ENCODE measurements around the gene CDADC1. TPM values are rescaled to one million over a fixed set of nuclear protein-coding genes. Genes with fewer than 3 reads are reported as not detected.

Gene CDADC1
- total RNA-seq, 1 experiment from 2014 or later, result 7.6 TPM

DNA sequence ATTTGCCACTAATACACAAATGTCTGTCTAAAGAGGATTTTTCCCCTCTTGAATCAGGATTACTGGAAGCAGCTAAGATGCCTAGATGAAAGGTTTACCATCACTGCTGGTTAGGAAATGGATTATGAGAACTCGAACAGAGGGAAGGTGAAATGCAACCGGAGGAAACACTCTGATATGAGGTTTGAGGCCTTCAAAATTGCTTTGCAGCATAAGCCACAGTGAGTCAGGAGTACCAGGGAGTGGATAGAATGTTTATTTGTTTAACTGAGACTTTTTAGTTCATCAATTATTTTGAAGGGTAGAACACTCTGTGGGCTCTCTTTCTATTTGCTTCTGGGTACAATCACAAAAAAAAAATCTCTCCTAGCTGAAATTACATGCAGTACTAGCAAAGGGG is 18.1 kb downstream of the CDADC1 start:
- Histone ChIP-seq H3K4me3 (replicated peaks in 1 of 2; ENCODE audit: low read depth in 1 of 2, low read length in 2 of 2) (no peak overlapping the region), H3K4me1 (ENCODE audit: control insufficient read depth in 1 of 2, insufficient read depth in 2 of 2, low read length in 2 of 2) (no peaks in the 10 kb centered on the region), H3K36me3 (ENCODE audit: control insufficient read depth in 1 of 2, insufficient read depth in 2 of 2, low read length in 2 of 2) (peaks cover 0 to 7% of the 10 kb centered on the region in 2 experiments; a peak in 1 of 4 replicates), H2AFZ (ENCODE audit: low read depth, low read length, poor library complexity, severe bottlenecking) (no peak overlapping the region), H3K9ac (ENCODE audit: low read length) (no peak overlapping the region), H4K20me1 (ENCODE audit: insufficient read depth) (no peaks in the 10 kb centered on the region), H3K9me2 (ENCODE audit: insufficient read depth) (no peaks in the 10 kb centered on the region), H3K27me3 (ENCODE audit: insufficient read depth, low read length) (no peaks in the 10 kb centered on the region), H3K4me2 (ENCODE audit: low read length) (no peak overlapping the region), H3K9me3 (ENCODE audit: control insufficient read depth in 1 of 2, insufficient read depth in 1 of 2, low read depth in 1 of 2, low read length in 2 of 2) (no peaks in the 10 kb centered on the region), H3K27ac (ENCODE audit: low read depth, low read length) (no peak overlapping the region), H3K79me2 (ENCODE audit: insufficient read depth, low read length) (no peaks in the 10 kb centered on the region)
- ATAC-seq (no peak), DNase-seq (ENCODE audit: low read depth, low spot score) (no peak)
- TF ChIP-seq SP1 (IDR thresholded peaks at IDR 0.05; ENCODE audit: low read depth), result no peak
- no peak for TF ChIP-seq FOSL1 (IDR thresholded peaks at IDR 0.05; ENCODE audit: low read depth)
- TF ChIP-seq, protein P1, sequence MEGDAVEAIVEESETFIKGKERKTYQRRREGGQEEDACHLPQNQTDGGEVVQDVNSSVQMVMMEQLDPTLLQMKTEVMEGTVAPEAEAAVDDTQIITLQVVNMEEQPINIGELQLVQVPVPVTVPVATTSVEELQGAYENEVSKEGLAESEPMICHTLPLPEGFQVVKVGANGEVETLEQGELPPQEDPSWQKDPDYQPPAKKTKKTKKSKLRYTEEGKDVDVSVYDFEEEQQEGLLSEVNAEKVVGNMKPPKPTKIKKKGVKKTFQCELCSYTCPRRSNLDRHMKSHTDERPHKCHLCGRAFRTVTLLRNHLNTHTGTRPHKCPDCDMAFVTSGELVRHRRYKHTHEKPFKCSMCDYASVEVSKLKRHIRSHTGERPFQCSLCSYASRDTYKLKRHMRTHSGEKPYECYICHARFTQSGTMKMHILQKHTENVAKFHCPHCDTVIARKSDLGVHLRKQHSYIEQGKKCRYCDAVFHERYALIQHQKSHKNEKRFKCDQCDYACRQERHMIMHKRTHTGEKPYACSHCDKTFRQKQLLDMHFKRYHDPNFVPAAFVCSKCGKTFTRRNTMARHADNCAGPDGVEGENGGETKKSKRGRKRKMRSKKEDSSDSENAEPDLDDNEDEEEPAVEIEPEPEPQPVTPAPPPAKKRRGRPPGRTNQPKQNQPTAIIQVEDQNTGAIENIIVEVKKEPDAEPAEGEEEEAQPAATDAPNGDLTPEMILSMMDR (IDR thresholded peaks at IDR 0.05 in 2 of 3, conservative IDR thresholded peaks at IDR 0.05 in 1 of 3; ENCODE audit: borderline replicate concordance in 1 of 3, insufficient read depth in 1 of 3, low read depth in 2 of 3, low read length in 2 of 3), result no peak
- no peak for TF ChIP-seq EGR1 (IDR thresholded peaks at IDR 0.05; ENCODE audit: low read depth)
- TF ChIP-seq CEBPB (IDR thresholded peaks at IDR 0.05; ENCODE audit: low read depth), result no peak
- TF ChIP-seq POLR2AphosphoS5 (IDR thresholded peaks at IDR 0.05; ENCODE audit: low read depth, low read length), result no peak
- no peak for TF ChIP-seq YY1 (IDR thresholded peaks at IDR 0.05; ENCODE audit: extremely low read depth, insufficient replicate concordance, low read depth, low read length)
- TF ChIP-seq SRF (IDR thresholded peaks at IDR 0.05; ENCODE audit: low read depth), result no peak
- TF ChIP-seq ELF1 (IDR thresholded peaks at IDR 0.05; ENCODE audit: borderline replicate concordance, low read depth), result no peak
- no peak for TF ChIP-seq CBX3 (IDR thresholded peaks at IDR 0.05; ENCODE audit: low read depth)
- TF ChIP-seq, protein P2, sequence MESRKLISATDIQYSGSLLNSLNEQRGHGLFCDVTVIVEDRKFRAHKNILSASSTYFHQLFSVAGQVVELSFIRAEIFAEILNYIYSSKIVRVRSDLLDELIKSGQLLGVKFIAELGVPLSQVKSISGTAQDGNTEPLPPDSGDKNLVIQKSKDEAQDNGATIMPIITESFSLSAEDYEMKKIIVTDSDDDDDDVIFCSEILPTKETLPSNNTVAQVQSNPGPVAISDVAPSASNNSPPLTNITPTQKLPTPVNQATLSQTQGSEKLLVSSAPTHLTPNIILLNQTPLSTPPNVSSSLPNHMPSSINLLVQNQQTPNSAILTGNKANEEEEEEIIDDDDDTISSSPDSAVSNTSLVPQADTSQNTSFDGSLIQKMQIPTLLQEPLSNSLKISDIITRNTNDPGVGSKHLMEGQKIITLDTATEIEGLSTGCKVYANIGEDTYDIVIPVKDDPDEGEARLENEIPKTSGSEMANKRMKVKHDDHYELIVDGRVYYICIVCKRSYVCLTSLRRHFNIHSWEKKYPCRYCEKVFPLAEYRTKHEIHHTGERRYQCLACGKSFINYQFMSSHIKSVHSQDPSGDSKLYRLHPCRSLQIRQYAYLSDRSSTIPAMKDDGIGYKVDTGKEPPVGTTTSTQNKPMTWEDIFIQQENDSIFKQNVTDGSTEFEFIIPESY (IDR thresholded peaks at IDR 0.05; ENCODE audit: extremely low read depth, insufficient replicate concordance, low read length), result no peak
- TF ChIP-seq SIN3A (IDR thresholded peaks at IDR 0.05; ENCODE audit: low read depth), result no peak
- TF ChIP-seq, protein P3, sequence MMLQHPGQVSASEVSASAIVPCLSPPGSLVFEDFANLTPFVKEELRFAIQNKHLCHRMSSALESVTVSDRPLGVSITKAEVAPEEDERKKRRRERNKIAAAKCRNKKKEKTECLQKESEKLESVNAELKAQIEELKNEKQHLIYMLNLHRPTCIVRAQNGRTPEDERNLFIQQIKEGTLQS (IDR thresholded peaks at IDR 0.05), result no peak
- CTCF ChIA-PET, result interaction anchor here (2.0 kb wide), 1 partner anchor 15 kb away, joined by 7 read pairs; no protein-coding TSS in a partner anchor
- BruUV-seq (replicated peaks), result no TSS peak
- RAD21 ChIA-PET (ENCODE audit: low non-redundant PET in 1 of 2, low total read pairs in 2 of 2, uncharacterized antibody in 2 of 2, unreplicated experiment in 2 of 2), result no interaction called here
- intact Hi-C loops (cut with micrococcal nuclease), result no loop called here
- POLR2A ChIA-PET, result no interaction called here
